GM18508 (cell line): ENCODE data around the gene PSTPIP2.

ENCODE experiments used
- ATAC-seq: cut with Tn5 transposase; IDR thresholded peaks from one replicate; pipeline ENCODE4 v1.9.1; 2021; ENCODE audit warnings: moderate number of reproducible peaks; ENCODE audit not compliant: insufficient read depth, unreplicated experiment

PSTPIP2 gene

DNA sequence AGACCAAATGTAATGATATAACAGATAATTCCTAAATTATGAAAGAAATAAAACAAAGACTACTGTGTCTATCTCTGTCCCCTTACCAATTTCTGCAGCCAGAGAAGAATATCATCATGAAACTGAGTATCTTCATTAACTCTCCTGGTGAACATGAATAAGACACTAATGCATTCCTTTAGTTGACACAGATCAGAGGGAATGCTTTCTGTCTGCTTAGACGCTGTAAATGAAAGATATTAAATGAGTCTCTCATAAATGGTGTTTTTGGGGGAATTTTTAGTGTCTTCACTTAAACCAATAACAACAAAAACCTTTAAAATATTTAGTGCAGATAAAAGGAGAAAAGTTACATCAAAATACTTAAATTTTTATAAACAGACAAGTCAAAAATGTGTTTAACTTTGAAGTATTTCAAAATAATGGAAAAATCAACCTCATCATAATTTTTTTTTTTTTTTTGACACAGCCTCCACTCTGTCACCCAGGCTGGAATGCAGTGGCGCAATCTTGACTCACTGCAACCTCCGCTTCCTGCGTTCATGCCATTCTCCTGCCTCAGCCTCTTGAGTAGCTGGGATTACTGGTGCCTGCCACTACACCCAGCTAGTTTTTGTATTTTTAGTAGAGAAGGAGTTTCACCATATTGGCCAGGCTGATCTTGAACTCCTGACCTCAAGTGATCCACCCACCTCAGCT, 120.9 kb downstream of the PSTPIP2 start:
- no peak for ATAC-seq

DNA sequence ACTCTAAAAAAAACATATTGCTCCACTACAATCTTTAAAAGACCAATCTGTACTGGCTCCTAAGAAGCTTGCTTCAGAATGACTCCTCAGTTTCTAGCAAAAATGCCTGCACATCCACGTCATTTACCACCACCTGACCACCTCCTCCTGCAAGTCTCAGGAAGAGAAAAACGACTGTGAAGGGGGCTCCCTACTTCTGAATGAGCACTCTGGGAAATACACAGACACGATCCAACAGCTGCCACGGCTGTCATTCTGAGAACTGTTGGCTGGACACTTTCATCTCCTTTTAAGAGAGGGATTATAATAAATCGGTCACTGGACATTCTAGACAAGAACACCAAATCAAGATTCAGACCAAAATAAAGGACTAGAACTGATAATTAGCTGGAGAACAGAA, 126.4 kb downstream of the PSTPIP2 start:
- no peak for ATAC-seq

- no peak for ATAC-seq
Measured at GRCh38 chr18:45940724-45941123, 131.3 kb downstream of the PSTPIP2 start.

DNA sequence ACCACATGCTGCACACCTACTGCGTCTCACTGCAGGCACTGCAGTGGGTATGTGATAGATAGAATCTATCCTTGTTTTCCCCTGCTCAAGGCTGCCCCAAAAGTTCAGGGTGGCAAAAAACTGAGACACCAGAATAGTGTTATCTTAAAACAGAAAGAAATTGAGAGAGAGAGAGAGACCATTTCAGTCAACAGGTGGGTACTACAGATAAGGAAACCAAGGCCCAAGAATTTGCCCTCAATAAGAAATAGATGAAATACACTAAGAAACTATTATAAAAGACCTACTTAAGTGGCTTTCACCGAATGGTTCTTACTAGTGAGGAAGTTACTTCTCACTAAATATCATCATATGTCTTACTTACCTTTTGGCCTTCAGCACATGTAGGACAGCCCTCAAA, 132.8 kb downstream of the PSTPIP2 start:
- no peak for ATAC-seq

GRCh38 chr18:45938488-45938935, 133.5 kb downstream of the PSTPIP2 start:
- peak; percentile 32 for ATAC-seq

GRCh38 chr18:45935591-45936335, 136.3 kb downstream of the PSTPIP2 start:
- no peak for ATAC-seq
